Midbrain (tissue), 1 donor: ENCODE data around the gene NTNG1.
A peak's percentile ranks its signal among the peaks of the same experiment; 100 is the strongest.

Experiments used
- DNase-seq: peaks from one replicate; lab custom pipeline; 2025; lab: John Stamatoyannopoulos, UW

NTNG1 gene

GRCh38 chr1:107510347-107510746 lies 369.5 kb downstream of the NTNG1 start:
- no peak for DNase-seq

DNA sequence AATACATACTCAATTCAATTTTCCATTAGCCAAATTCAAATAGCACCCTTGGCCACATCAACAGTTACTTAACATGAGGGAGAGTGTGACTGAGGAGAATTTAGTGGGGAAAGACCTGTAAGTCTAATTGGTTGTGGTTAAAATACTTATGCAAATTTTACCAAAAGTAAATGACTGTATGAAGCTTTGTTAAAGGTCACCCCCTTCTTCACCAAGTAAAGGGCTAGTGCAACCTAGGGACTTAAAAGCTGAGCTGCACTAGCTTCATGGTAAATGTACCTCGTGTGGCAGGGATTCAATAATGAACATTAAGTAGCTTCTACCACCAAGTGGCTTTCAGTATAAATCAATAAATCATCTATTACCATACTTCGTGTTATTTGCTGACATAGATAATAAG lies 372.0 kb downstream of the NTNG1 start:
- no peak for DNase-seq

- DNase-seq, result peak; percentile 16
Observed at GRCh38 chr1:107514841-107515240, 374.0 kb downstream of the NTNG1 start.

DNA sequence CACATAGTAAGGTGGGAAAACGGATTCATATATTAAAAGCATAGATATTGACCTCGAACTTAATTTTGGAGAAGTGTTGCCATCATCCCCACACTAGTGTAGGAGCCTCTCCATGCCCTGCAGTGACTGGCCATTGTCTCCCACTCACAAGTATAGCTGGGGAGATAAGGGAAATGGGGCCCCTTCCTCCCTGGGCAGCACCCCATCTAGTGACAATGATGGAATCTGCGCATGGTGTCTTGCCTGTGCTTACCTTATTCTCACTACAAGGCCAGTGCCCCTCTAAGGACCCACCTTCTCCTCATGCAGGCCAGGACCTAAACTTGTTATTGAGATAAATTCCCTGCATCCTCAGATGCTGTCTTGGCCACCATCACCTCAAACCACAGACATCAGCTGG lies 374.9 kb downstream of the NTNG1 start:
- no peak for DNase-seq

- DNase-seq, result no peak
Observed at GRCh38 chr1:107523061-107523460, 382.2 kb downstream of the NTNG1 start.

GRCh38 chr1:107523736-107524135 lies 382.9 kb downstream of the NTNG1 start:
- DNase-seq, result no peak

GRCh38 chr1:107524301-107524700 lies 383.5 kb downstream of the NTNG1 start:
- no peak for DNase-seq

GRCh38 chr1:107525145-107525544 lies 384.3 kb downstream of the NTNG1 start:
- DNase-seq, result no peak

GRCh38 chr1:107525961-107526360 lies 385.1 kb downstream of the NTNG1 start:
- DNase-seq, result no peak

GRCh38 chr1:107526524-107527198 lies 385.8 kb downstream of the NTNG1 start:
- no peak for DNase-seq

GRCh38 chr1:107529511-107530149 lies 388.8 kb downstream of the NTNG1 start:
- DNase-seq, result peak; percentile 55

- DNase-seq, result no peak
Observed at GRCh38 chr1:107530543-107530942, 389.7 kb downstream of the NTNG1 start.

DNA sequence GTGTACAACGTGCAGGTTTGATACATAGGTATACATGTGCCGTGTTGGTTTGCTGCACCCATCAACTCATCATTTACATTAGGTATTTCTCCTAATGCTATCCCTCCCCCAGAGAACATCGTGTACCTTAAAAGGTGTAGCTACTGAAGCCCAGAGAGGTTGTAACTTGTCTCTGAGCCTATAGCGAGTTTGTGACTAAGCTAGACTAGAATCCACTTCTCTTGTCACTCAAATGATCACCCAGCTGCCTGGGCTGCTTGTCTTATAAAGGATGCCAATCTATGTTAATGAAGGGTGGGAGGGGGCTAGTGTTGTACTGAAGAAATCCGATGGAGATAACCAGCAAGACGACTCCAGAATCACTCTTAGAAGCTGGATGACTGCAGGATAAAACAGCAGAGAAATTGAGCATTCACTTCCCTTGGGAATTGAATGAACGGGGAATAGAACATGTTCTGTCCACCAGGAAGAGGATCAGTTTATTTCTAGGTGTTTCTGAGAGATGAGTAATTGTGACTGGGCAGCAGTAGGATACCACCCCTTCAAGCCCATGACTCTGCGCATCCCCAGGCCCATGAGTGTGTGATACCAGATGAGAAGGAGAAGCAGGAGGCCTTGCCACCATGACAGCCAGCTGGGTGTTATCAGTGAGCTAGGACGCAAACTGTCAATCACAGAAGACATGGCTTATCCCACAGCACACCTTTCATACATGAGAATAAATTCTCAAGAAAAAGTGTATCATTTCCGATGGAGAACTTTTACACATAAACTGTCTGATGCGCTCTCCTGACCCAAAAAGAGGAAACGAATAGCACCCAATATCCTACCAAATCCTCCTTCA lies 390.4 kb downstream of the NTNG1 start:
- DNase-seq, result no peak

- DNase-seq, result no peak
Observed at GRCh38 chr1:107532318-107532717, 391.5 kb downstream of the NTNG1 start.
